VCaP (cell line): ENCODE results near the gene MTIF3.
A peak's percentile ranks its signal among the peaks of the same experiment; 100 is the strongest.

Experiments
- H3K27ac ChIP-seq: fragments of 450-650 bp; 2 replicates; pipeline ENCODE4 v1.5.1; 2017
- CTCF ChIP-seq: fragments of 450-650 bp; conservative IDR thresholded peaks from 2 replicates; pipeline ENCODE4 v1.5.1; 2017; ENCODE audit warnings: mild to moderate bottlenecking, moderate library complexity

MTIF3 gene

GRCh38 chr13:27449936-27450828 lies at the start of gene MTIF3:
Gene MTIF3 (minus strand): TSS chr13:27450564. CDS start chr13:27440448, 10,116 bp downstream.
- H3K27ac ChIP-seq = peak within 1 kb of the TSS; percentile 97
- TF ChIP-seq CTCF = peak; percentile 8; the same call in 1 of the 2 replicates

DNA sequence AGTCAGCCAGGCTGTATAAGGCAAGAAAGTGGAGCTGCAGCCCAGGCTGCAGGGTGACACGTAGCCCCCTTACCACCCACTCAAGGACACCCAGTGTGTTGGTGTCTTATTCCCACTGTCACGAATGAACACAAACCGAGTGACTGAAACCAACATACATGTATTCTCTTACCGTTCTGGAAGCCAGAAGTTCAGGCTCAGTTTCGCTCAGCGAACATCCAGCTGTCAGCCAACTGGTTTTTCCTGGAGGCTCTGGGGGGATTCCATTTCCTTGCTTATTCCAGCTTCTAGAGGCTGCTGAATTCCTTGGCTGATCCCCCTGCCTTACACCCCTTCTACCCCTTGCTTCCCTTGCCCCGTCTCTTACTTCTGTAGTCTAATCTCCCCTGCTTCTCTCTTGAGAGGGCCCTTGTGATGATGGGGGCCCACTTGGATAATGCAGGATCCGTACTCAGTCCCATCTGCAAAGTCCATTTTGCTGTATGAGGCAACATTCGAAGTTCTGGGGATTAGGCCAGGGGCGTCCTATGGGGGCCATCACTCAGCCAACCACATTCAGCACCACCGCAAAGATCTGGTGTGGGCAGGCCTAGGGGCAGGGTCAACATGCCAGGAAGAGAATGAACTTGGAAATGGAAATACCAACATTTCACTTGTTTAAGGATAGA lies 47.3 kb upstream of the MTIF3 start:
- no peak for TF ChIP-seq CTCF
- no peak overlapping the region for H3K27ac ChIP-seq

- no peak for TF ChIP-seq CTCF
- no peak overlapping the region for H3K27ac ChIP-seq
These were observed 46.3 kb upstream of the MTIF3 start for GRCh38 chr13:27496536-27497273.

- no peak for TF ChIP-seq CTCF
- no peak overlapping the region for H3K27ac ChIP-seq
These were observed 45.6 kb upstream of the MTIF3 start for GRCh38 chr13:27496006-27496405.

DNA sequence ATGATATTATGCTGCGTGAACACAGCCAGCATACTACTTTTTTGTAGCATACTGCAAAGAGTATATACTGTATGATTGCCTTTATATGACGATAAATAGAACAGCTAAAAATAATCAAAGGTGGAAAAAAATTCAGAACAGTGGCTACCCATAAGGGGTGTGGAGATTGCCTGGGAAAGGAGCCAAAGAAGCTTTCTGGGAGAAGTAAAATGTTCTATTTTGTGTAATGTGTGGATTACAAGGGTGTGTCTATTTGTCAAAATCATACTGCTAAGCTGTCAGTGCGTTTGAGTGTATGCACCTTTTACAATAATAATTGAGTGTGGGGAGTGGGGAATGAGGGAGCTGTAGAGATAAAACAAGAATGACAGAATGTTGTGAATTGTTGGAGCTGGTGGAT lies 45.2 kb upstream of the MTIF3 start:
- no peak overlapping the region for H3K27ac ChIP-seq
- TF ChIP-seq CTCF = no peak

- TF ChIP-seq CTCF = no peak
These were observed 43.6 kb upstream of the MTIF3 start for GRCh38 chr13:27493981-27494380.

DNA sequence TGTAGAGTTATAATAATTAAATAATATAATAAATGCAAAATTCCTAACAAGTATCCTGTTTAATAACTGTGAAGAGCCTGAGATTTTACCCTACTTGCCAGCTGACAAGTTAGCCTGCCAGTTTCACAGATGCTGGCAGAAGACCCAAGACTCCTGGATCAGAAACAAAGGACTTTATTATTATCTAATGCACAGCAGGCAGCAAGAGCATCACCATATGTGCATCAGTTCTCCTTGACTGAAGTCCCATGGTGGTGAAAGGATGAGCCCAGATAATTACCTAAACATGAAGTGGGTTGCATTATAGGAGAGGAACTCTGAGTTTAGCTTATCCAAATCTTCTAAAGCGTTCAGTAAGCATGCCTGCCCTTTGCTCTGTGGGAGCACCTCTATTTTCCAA lies 39.1 kb upstream of the MTIF3 start:
- no peak for TF ChIP-seq CTCF
- no peak overlapping the region for H3K27ac ChIP-seq

More at GRCh38 chr13:27493981-27494380, 43.6 kb upstream of the MTIF3 start:
- H3K27ac ChIP-seq = no peak overlapping the region
